ENCODE measurements around the gene EHD1. TPM values are rescaled to one million over a fixed set of nuclear protein-coding genes. Genes with fewer than 3 reads are reported as not detected.

EHD1 gene
- total RNA-seq, 2 donors from 2014 or later = 39.7 to 43.8 TPM

DNA sequence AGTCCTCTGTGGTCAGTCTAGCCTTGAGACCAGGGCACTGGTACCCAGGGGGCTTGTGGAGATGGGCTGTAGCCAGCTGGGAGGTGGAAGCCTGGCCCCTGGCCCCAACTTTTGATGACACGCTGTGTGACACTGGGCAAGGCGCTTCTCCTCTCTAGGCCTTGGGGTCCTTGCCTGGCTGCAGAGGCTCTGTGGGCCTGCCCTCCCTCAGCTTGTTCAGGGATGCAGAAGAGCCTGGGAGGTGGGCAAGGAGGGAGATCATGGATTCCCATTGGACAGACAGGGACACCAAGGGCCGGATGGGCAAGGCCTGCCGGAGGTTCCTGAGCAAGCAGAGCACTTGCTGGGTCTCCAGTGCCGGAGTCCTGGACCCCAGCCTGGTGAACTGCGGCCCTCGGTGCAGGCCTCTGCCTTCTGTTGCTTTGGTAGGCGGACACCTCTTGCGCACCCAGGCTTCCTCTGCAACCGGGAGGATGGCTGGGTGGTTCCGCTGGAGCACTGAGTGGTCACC, 44.8 kb upstream of the EHD1 start:
- TF ChIP-seq, protein P1, sequence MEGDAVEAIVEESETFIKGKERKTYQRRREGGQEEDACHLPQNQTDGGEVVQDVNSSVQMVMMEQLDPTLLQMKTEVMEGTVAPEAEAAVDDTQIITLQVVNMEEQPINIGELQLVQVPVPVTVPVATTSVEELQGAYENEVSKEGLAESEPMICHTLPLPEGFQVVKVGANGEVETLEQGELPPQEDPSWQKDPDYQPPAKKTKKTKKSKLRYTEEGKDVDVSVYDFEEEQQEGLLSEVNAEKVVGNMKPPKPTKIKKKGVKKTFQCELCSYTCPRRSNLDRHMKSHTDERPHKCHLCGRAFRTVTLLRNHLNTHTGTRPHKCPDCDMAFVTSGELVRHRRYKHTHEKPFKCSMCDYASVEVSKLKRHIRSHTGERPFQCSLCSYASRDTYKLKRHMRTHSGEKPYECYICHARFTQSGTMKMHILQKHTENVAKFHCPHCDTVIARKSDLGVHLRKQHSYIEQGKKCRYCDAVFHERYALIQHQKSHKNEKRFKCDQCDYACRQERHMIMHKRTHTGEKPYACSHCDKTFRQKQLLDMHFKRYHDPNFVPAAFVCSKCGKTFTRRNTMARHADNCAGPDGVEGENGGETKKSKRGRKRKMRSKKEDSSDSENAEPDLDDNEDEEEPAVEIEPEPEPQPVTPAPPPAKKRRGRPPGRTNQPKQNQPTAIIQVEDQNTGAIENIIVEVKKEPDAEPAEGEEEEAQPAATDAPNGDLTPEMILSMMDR (conservative IDR thresholded peaks at IDR 0.05) = no peak
- H3K4me1 ChIP-seq (ENCODE audit: control insufficient read depth, insufficient read depth, low read length) = no peaks in the 10 kb centered on the region
- H3K9me3 Mint-ChIP-seq = no peaks in the 10 kb centered on the region
- H3K9ac ChIP-seq (ENCODE audit: extremely low read depth, low read length, poor library complexity, severe bottlenecking) = no peak overlapping the region
- no peaks in the 10 kb centered on the region for H3K36me3 Mint-ChIP-seq (ENCODE audit: low read depth)
- DNase-seq = no peak
- no peak overlapping the region for H3K27ac ChIP-seq (ENCODE audit: low read depth, low read length)
- H3K27me3 Mint-ChIP-seq (ENCODE audit: insufficient read depth) = peaks cover 61% of the 10 kb centered on the region
- no peak overlapping the region for H3K4me3 ChIP-seq (ENCODE audit: low read length)
- H3K27me3 ChIP-seq (ENCODE audit: control insufficient read depth, insufficient read depth, low read length, poor library complexity, severe bottlenecking) = peaks cover 69% of the 10 kb centered on the region
- H3K9me3 ChIP-seq (ENCODE audit: control insufficient read depth, low read length) = no peaks in the 10 kb centered on the region
- no peaks in the 10 kb centered on the region for H3K36me3 ChIP-seq (ENCODE audit: control insufficient read depth, insufficient read depth, low read length)
- WGBS, 2 experiments (ENCODE audit: insufficient coverage in 1 of 2, insufficient read length in 1 of 2) = 93 to 96% methylated on average over 5 to 11 of the region's 11 CpGs
- H3K4me3 Mint-ChIP-seq = no peak overlapping the region
- H3K4me1 Mint-ChIP-seq = peaks cover 5% of the 10 kb centered on the region
- H3K27ac Mint-ChIP-seq = no peak overlapping the region

GRCh38 chr11:64921384-64921783, 43.0 kb upstream of the EHD1 start:
- Mint-ChIP-seq H3K36me3 (ENCODE audit: low read depth) (no peaks in the 10 kb centered on the region), H3K9me3 (no peaks in the 10 kb centered on the region), H3K27me3 (ENCODE audit: insufficient read depth) (peaks cover 60% of the 10 kb centered on the region), H3K4me1 (peaks cover 15% of the 10 kb centered on the region), H3K27ac (no peak overlapping the region), H3K4me3 (no peak overlapping the region)
- peaks cover 3% of the 10 kb centered on the region for H3K4me1 ChIP-seq (ENCODE audit: control insufficient read depth, insufficient read depth, low read length)
- TF ChIP-seq, protein P1 (conservative IDR thresholded peaks at IDR 0.05) = no peak
- 52 to 100% methylated on average over 2 to 3 of the region's 3 CpGs for WGBS, 2 experiments (ENCODE audit: insufficient coverage in 1 of 2, insufficient read length in 1 of 2)
- H3K4me3 ChIP-seq (ENCODE audit: low read length) = no peak overlapping the region
- H3K9me3 ChIP-seq (ENCODE audit: control insufficient read depth, low read length) = no peaks in the 10 kb centered on the region
- H3K27ac ChIP-seq (ENCODE audit: low read depth, low read length) = no peak overlapping the region
- no peak for DNase-seq
- H3K36me3 ChIP-seq (ENCODE audit: control insufficient read depth, insufficient read depth, low read length) = no peaks in the 10 kb centered on the region
- H3K27me3 ChIP-seq (ENCODE audit: control insufficient read depth, insufficient read depth, low read length, poor library complexity, severe bottlenecking) = peaks cover 70% of the 10 kb centered on the region
- H3K9ac ChIP-seq (ENCODE audit: extremely low read depth, low read length, poor library complexity, severe bottlenecking) = no peak overlapping the region

GRCh38 chr11:64920124-64920523, 41.7 kb upstream of the EHD1 start:
- TF ChIP-seq, protein P1 (conservative IDR thresholded peaks at IDR 0.05) = no peak
- no peaks in the 10 kb centered on the region for H3K9me3 ChIP-seq (ENCODE audit: control insufficient read depth, low read length)
- Mint-ChIP-seq H3K9me3 (no peaks in the 10 kb centered on the region), H3K27ac (no peak overlapping the region), H3K36me3 (ENCODE audit: low read depth) (no peaks in the 10 kb centered on the region), H3K27me3 (ENCODE audit: insufficient read depth) (peaks cover 47% of the 10 kb centered on the region), H3K4me1 (peaks cover 22% of the 10 kb centered on the region), H3K4me3 (no peak overlapping the region)
- no peak overlapping the region for H3K4me3 ChIP-seq (ENCODE audit: low read length)
- H3K4me1 ChIP-seq (ENCODE audit: control insufficient read depth, insufficient read depth, low read length) = peaks cover 9% of the 10 kb centered on the region
- peaks cover 58% of the 10 kb centered on the region for H3K27me3 ChIP-seq (ENCODE audit: control insufficient read depth, insufficient read depth, low read length, poor library complexity, severe bottlenecking)
- DNase-seq = no peak
- no peaks in the 10 kb centered on the region for H3K36me3 ChIP-seq (ENCODE audit: control insufficient read depth, insufficient read depth, low read length)
- no peak overlapping the region for H3K27ac ChIP-seq (ENCODE audit: low read depth, low read length)
- H3K9ac ChIP-seq (ENCODE audit: extremely low read depth, low read length, poor library complexity, severe bottlenecking) = no peak overlapping the region
- 86 to 92% methylated on average over 2 of the region's 2 CpGs for WGBS, 2 experiments (ENCODE audit: insufficient coverage in 1 of 2, insufficient read length in 1 of 2)
